H1 (cell line): ENCODE data around the gene SLC37A1. TPM values are rescaled to one million over a fixed set of nuclear protein-coding genes. Genes with fewer than 3 reads are reported as not detected.

ENCODE experiments used
- CTCF ChIA-PET: fragments of 300-600 bp; sonication (Branson Sonifier 250); formaldehyde crosslinking; loops from one replicate; lab custom pipeline; 2021; ENCODE audit not compliant: partially characterized antibody; lab: Charles Lee
- POLR2A ChIA-PET: fragments of 300-600 bp; sonication (Branson Sonifier 250); formaldehyde crosslinking; loops from one replicate; lab custom pipeline; 2021; ENCODE audit warnings: inconsistent platforms; ENCODE audit not compliant: partially characterized antibody; lab: Charles Lee
- DNase-seq, 2 experiments: peaks; one replicate each; pipeline versions ENCODE4 v3.0.0 to v3.0.0-alpha.2; 2010 to 2022; ENCODE audit warnings: low spot score in 2 of 2, low read depth in 1 of 2, mixed read lengths in 1 of 2
- FAIRE-seq: peaks from 2 replicates; lab custom pipeline; 2011; peaks lifted over from hg19 to GRCh38; lab: Jason Lieb, UNC
- H2AFZ ChIP-seq: 2 replicates; pipeline ENCODE4 v1.8.1; 2012; ENCODE audit warnings: low read length, inconsistent platforms
- H2AK5ac ChIP-seq: 2 replicates; pipeline ENCODE4 v1.6.1; 2013; ENCODE audit warnings: low read depth, low read length
- H2BK120ac ChIP-seq: replicated peaks from 2 replicates; pipeline ENCODE3; 2013; ENCODE audit warnings: low read depth, low read length, inconsistent platforms
- H2BK12ac ChIP-seq: 2 replicates; pipeline ENCODE4 v1.6.1; 2013; ENCODE audit warnings: low read depth, low read length
- H2BK15ac ChIP-seq: 2 replicates; pipeline ENCODE4 v1.6.1; 2013; ENCODE audit warnings: low read length
- H2BK20ac ChIP-seq: 2 replicates; pipeline ENCODE4 v1.6.1; 2013; ENCODE audit warnings: low read length
- H2BK5ac ChIP-seq: 2 replicates; pipeline ENCODE4 v1.6.1; 2013; ENCODE audit warnings: low read depth, low read length
- H3K14ac ChIP-seq: 2 replicates; pipeline ENCODE4 v1.6.1; 2013; ENCODE audit warnings: inconsistent platforms; ENCODE audit not compliant: insufficient read length
- H3K18ac ChIP-seq: 2 replicates; pipeline ENCODE4 v1.6.1; 2013; ENCODE audit warnings: low read length; ENCODE audit errors: extremely low read depth
- H3K23ac ChIP-seq: 2 replicates; pipeline ENCODE4 v1.6.1; 2013; ENCODE audit warnings: inconsistent platforms; ENCODE audit not compliant: insufficient read length
- H3K23me2 ChIP-seq: 2 replicates; pipeline ENCODE4 v1.6.1; 2013; ENCODE audit warnings: low read depth, low read length
- H3K27ac ChIP-seq: 2 replicates; pipeline ENCODE4 v1.6.1; 2011; ENCODE audit warnings: low read depth, low read length, inconsistent platforms
- H3K27me3 ChIP-seq, 4 experiments: replicated peaks in 1 of 4; 1 replicate in 1 of 4; 2 replicates in 3 of 4; pipeline versions ENCODE4 v1.6.1 to v1.8.1; 2011 to 2013; ENCODE audit warnings: low read length in 3 of 4, mild to moderate bottlenecking in 3 of 4, inconsistent platforms in 2 of 4, mixed read lengths in 2 of 4, moderate library complexity in 1 of 4; ENCODE audit not compliant: control insufficient read depth in 3 of 4, insufficient read depth in 3 of 4; ENCODE audit errors: extremely low read depth in 1 of 4
- H3K36me3 ChIP-seq, 4 experiments: 2 replicates each; pipeline versions ENCODE4 v1.6.1 to v1.8.1; 2011 to 2013; ENCODE audit warnings: mild to moderate bottlenecking in 4 of 4, low read length in 3 of 4, moderate library complexity in 2 of 4, control low read depth in 1 of 4, inconsistent platforms in 1 of 4; ENCODE audit not compliant: insufficient read depth in 4 of 4, control insufficient read depth in 2 of 4
- H3K4ac ChIP-seq: replicated peaks from 2 replicates; pipeline ENCODE3; 2013; ENCODE audit warnings: low read length, low read depth, mixed read lengths, inconsistent platforms; ENCODE audit not compliant: insufficient read length
- H3K4me1 ChIP-seq, 4 experiments: replicated peaks in 1 of 4; 1 replicate in 1 of 4; 2 replicates in 3 of 4; pipeline versions ENCODE4 v1.6.1 to v1.8.1; 2011 to 2013; ENCODE audit warnings: low read length in 3 of 4, inconsistent platforms in 2 of 4, mixed read lengths in 1 of 4; ENCODE audit not compliant: insufficient read depth in 4 of 4, control insufficient read depth in 3 of 4
- H3K4me2 ChIP-seq, 2 experiments: 2 replicates each; pipeline versions ENCODE4 v1.6.1 to v1.8.1; 2011 to 2013; ENCODE audit warnings: low read depth in 2 of 2, low read length in 2 of 2, control low read depth in 1 of 2, inconsistent platforms in 1 of 2, mild to moderate bottlenecking in 1 of 2; ENCODE audit not compliant: insufficient read depth in 1 of 2
- H3K4me3 ChIP-seq, 4 experiments: fragments of 200-600, 300-600 bp in 1 of 4; sonication (generic), shearing (Covaris generic), sonication (Bioruptor Twin) in 1 of 4; 2 replicates each; pipeline versions ENCODE4 v1.5.1 to v1.8.1; 2011 to 2016; ENCODE audit warnings: low read length in 4 of 4, low read depth in 3 of 4, control low read depth in 2 of 4, inconsistent platforms in 2 of 4, mild to moderate bottlenecking in 2 of 4, mixed read lengths in 1 of 4, moderate library complexity in 1 of 4; ENCODE audit not compliant: insufficient read depth in 2 of 4; ENCODE audit errors: extremely low read depth in 1 of 4
- H3K56ac ChIP-seq: replicated peaks from 2 replicates; pipeline ENCODE3; 2013; ENCODE audit warnings: low read depth, mild to moderate bottlenecking, mixed read lengths, low read length, inconsistent platforms; ENCODE audit not compliant: insufficient read length
- H3K79me1 ChIP-seq: 2 replicates; pipeline ENCODE4 v1.6.1; 2013; ENCODE audit warnings: low read depth, low read length, control low read depth
- H3K79me2 ChIP-seq, 2 experiments: 2 replicates each; pipeline versions ENCODE4 v1.6.1 to v1.8.1; 2012 to 2013; ENCODE audit warnings: low read length in 2 of 2, mild to moderate bottlenecking in 2 of 2, inconsistent platforms in 1 of 2; ENCODE audit not compliant: insufficient read depth in 2 of 2, control insufficient read depth in 1 of 2
- H3K9ac ChIP-seq, 4 experiments: replicated peaks in 1 of 4; 1 replicate in 1 of 4; 2 replicates in 3 of 4; pipeline versions ENCODE4 v1.6.1 to v1.8.1; 2011 to 2013; ENCODE audit warnings: low read depth in 3 of 4, low read length in 3 of 4, control low read depth in 2 of 4, mild to moderate bottlenecking in 2 of 4, moderate library complexity in 2 of 4, inconsistent platforms in 1 of 4; ENCODE audit errors: extremely low read depth in 1 of 4
- H3K9me3 ChIP-seq, 2 experiments: 2 replicates each; pipeline versions ENCODE4 v1.6.1 to v1.8.1; 2012 to 2013; ENCODE audit warnings: mild to moderate bottlenecking in 2 of 2, moderate library complexity in 2 of 2, control low read depth in 1 of 2, inconsistent platforms in 1 of 2, low read depth in 1 of 2, low read length in 1 of 2, mixed read lengths in 1 of 2; ENCODE audit not compliant: insufficient read depth in 2 of 2
- H4K20me1 ChIP-seq, 2 experiments: replicated peaks in 1 of 2; 2 replicates each; pipeline versions ENCODE3 to v1.8.1; 2011 to 2013; ENCODE audit warnings: inconsistent platforms in 2 of 2, low read length in 2 of 2, mild to moderate bottlenecking in 1 of 2; ENCODE audit not compliant: insufficient read depth in 2 of 2, control insufficient read depth in 1 of 2
- H4K5ac ChIP-seq: 2 replicates; pipeline ENCODE4 v1.6.1; 2013; ENCODE audit warnings: low read length, low read depth, mixed read lengths, inconsistent platforms; ENCODE audit not compliant: insufficient read length
- H4K8ac ChIP-seq: 2 replicates; pipeline ENCODE4 v1.8.0; 2013; ENCODE audit warnings: mild to moderate bottlenecking, moderate library complexity, low read length, inconsistent platforms; ENCODE audit not compliant: insufficient read depth; ENCODE audit errors: extremely low read depth
- H4K91ac ChIP-seq: replicated peaks from 2 replicates; pipeline ENCODE3; 2013; ENCODE audit warnings: low read length, mixed read lengths, inconsistent platforms; ENCODE audit not compliant: insufficient read length
- CTBP2 ChIP-seq: IDR thresholded peaks from 2 replicates; pipeline ENCODE4 v1.7.0; 2011; ENCODE audit warnings: borderline replicate concordance, mild to moderate bottlenecking, moderate library complexity, mixed read lengths, low read length; ENCODE audit not compliant: insufficient read depth, insufficient read length
- EP300 ChIP-seq, 2 experiments: IDR thresholded peaks; 1 replicate in 1 of 2; 2 replicates in 1 of 2; pipeline ENCODE4 v1.6.1; 2011 to 2012; ENCODE audit warnings: low read depth in 2 of 2, low read length in 2 of 2, mild to moderate bottlenecking in 2 of 2, borderline replicate concordance in 1 of 2, inconsistent platforms in 1 of 2, moderate library complexity in 1 of 2
- HDAC6 ChIP-seq: IDR thresholded peaks from one replicate; pipeline ENCODE4 v1.7.1; 2012; ENCODE audit warnings: low read depth, mild to moderate bottlenecking, inconsistent platforms, low read length, moderate library complexity
- JUND ChIP-seq: IDR thresholded peaks from 2 replicates; pipeline ENCODE4 v1.6.1; 2011; ENCODE audit warnings: mild to moderate bottlenecking, improper control_type of control experiment, low read length
- KDM1A ChIP-seq: fragments of 200-600, 300-600 bp; sonication (generic); IDR thresholded peaks from 2 replicates; pipeline ENCODE4 v1.7.1; 2016; ENCODE audit warnings: mild to moderate bottlenecking, low read length, borderline replicate concordance
- NANOG ChIP-seq: IDR thresholded peaks from 2 replicates; pipeline ENCODE4 v1.6.1; 2011; ENCODE audit warnings: low read length, low read depth, mild to moderate bottlenecking, inconsistent platforms; ENCODE audit not compliant: insufficient read depth, poor library complexity, severe bottlenecking
- NRF1 ChIP-seq: IDR thresholded peaks from 2 replicates; pipeline ENCODE4 v1.6.1; 2011; ENCODE audit warnings: mild to moderate bottlenecking, low read depth, low read length, improper control_type of control experiment
- POLR2A ChIP-seq, 2 experiments: IDR thresholded peaks; 1 replicate in 1 of 2; 2 replicates in 1 of 2; pipeline ENCODE4 v1.6.1; 2011; ENCODE audit warnings: low read depth in 2 of 2, low read length in 2 of 2, mild to moderate bottlenecking in 2 of 2; ENCODE audit errors: control extremely low read depth in 1 of 2
- RNF2 ChIP-seq: fragments of 200-900, 300-1000 bp; sonication (generic); IDR thresholded peaks from 2 replicates; pipeline ENCODE4 v1.7.1; 2016; ENCODE audit warnings: borderline replicate concordance, low read depth, mild to moderate bottlenecking, antibody characterized with exemption, low read length; ENCODE audit not compliant: poor library complexity, severe bottlenecking; ENCODE audit errors: missing control alignments
- TEAD4 ChIP-seq: IDR thresholded peaks from 2 replicates; pipeline ENCODE4 v1.6.1; 2012; ENCODE audit warnings: low read depth, low read length, inconsistent platforms, mixed read lengths
- WGBS, 2 experiments: shearing (Covaris generic) in 1 of 2; methylation state at CpG; one replicate each; pipeline versions ENCODE4 v1.1.6 to v1.1.7; 2013 to 2015; ENCODE audit warnings: low lambda C conversion rate in 2 of 2, mixed read lengths in 2 of 2, inconsistent platforms in 1 of 2, low coverage in 1 of 2, missing lambda C conversion rate in 1 of 2; ENCODE audit not compliant: insufficient replicate concordance in 2 of 2, insufficient coverage in 1 of 2, insufficient read length in 1 of 2; ENCODE audit errors: extremely low coverage in 1 of 2, missing lambda C conversion rate in 1 of 2; 5-methylcytosine and 5-hydroxymethylcytosine counted together
- polyA plus RNA-seq, 7 experiments: library from polyadenylated mRNA; depleted of rRNA in 3 of 7; stranded (reverse) in 5 of 7; unstranded in 2 of 7; fragments of >200 nt in 5 of 7; fragments of 200-250 nt in 2 of 7; gene quantifications; 1 replicate in 5 of 7; 2 replicates in 1 of 7; 4 replicates in 1 of 7; pipeline versions ENCODE4 v1.2.1 to v1.2.3, GENCODE V29; 2011 to 2013; ENCODE audit warnings: missing spikeins in 2 of 7, mixed read lengths in 2 of 7
- total RNA-seq: library from RNA; stranded (reverse); fragmentation: NEBNext Ultra II Directional; extraction: Animal tissue kit (Norgen Biotek cat#: 25700); gene quantifications from 2 replicates; pipeline ENCODE4 v1.2.1, GENCODE V29; 2021

Gene SLC37A1
- total and polyA plus RNA-seq, 2 of the 8 experiments (the other 6 are each of a cell fraction or from before 2014, with no cell fraction given) = 15.6 to 30.9 TPM

DNA sequence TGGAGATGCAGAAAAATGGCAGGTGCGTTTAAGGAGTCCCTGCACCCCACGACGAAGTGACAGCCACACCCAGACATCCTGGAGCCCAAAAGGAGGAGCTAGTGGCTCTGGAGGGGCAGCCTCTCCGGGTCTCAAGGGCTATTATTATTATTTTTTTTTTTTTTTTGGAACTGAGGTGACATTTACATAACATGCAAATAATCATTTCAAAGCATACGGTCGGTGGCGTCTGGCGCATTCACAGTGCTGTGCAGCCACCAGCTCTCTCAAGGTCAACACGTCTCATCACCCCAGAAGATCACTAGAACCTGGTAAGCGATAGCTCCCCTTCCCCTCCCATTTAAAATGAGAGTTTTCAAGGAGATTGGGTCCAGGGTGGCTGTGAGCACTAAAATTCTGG lies 72.2 kb downstream of the SLC37A1 start:
- Histone ChIP-seq H3K23ac (no peak overlapping the region), H3K4ac (no peak overlapping the region), H3K79me1 (no peaks in the 10 kb centered on the region), H3K9me3 (peaks cover 0 to 3% of the 10 kb centered on the region in 2 experiments; a peak in 1 of 4 replicates), H3K9ac (no peak overlapping the region), H3K56ac (no peak overlapping the region), H2BK120ac (no peak overlapping the region), H4K5ac (no peak overlapping the region), H3K36me3 (no peaks in the 10 kb centered on the region), H4K20me1 (no peaks in the 10 kb centered on the region), H3K4me1 (no peaks in the 10 kb centered on the region; a peak in 1 of 7 replicates), H3K79me2 (no peaks in the 10 kb centered on the region), H3K27me3 (no peaks in the 10 kb centered on the region), H3K4me3 (no peak overlapping the region), H2AFZ (no peak overlapping the region), H3K18ac (no peak overlapping the region), H2AK5ac (no peak overlapping the region), H2BK20ac (no peak overlapping the region), H2BK5ac (no peak overlapping the region), H2BK12ac (no peak overlapping the region), H3K14ac (no peak overlapping the region), H4K8ac (no peak overlapping the region), H2BK15ac (no peak overlapping the region), H3K23me2 (no peaks in the 10 kb centered on the region), H3K27ac (no peak overlapping the region), H3K4me2 (no peak overlapping the region), H4K91ac (no peak overlapping the region)
- ChIA-PET POLR2A (no interaction called here), CTCF (interaction anchor here (0.8 kb wide), 1 partner anchor 8 kb away, joined by 4 read pairs; no protein-coding TSS in a partner anchor)
- FAIRE-seq (no peak), DNase-seq (no peak)
- 87% methylated on average over 10 of the region's 10 CpGs; no CpG with 5 or more reads in 1 of the 2 experiments for WGBS, 2 experiments
- no peak for TF ChIP-seq EP300 (IDR thresholded peaks at IDR 0.05; ENCODE audit: borderline replicate concordance in 1 of 2, low read depth in 2 of 2, low read length in 2 of 2)
- TF ChIP-seq KDM1A = no peak
- no peak for TF ChIP-seq NANOG
- no peak for TF ChIP-seq POLR2A (IDR thresholded peaks at IDR 0.05; ENCODE audit: control extremely low read depth in 1 of 2, low read depth in 2 of 2, low read length in 2 of 2)
- TF ChIP-seq JUND = no peak
- no peak for TF ChIP-seq CTBP2
- no peak for TF ChIP-seq RNF2
- no peak for TF ChIP-seq NRF1
- no peak for TF ChIP-seq TEAD4
- TF ChIP-seq HDAC6 = no peak
